Bronchial epithelial cell (primary cell): Measurements from ENCODE around the gene COA5. TPM values are rescaled to one million over a fixed set of nuclear protein-coding genes. Genes with fewer than 3 reads are reported as not detected.
A peak's percentile ranks its signal among the peaks of the same experiment; 100 is the strongest.

Source experiments
- DNase-seq: peaks from one replicate; pipeline ENCODE4 v3.0.0-alpha.2; 2010; ENCODE audit warnings: low read depth
- FAIRE-seq: peaks from 2 replicates; lab custom pipeline; 2011; peaks lifted over from hg19 to GRCh38; lab: Jason Lieb, UNC
- H3K27me3 ChIP-seq: 2 replicates; pipeline ENCODE4 v1.5.1; 2011; ENCODE audit warnings: low read length; ENCODE audit not compliant: control insufficient read depth, insufficient read depth
- H3K36me3 ChIP-seq: 2 replicates; pipeline ENCODE4 v1.5.1; 2011; ENCODE audit warnings: low read length; ENCODE audit not compliant: control insufficient read depth, insufficient read depth
- H3K4me3 ChIP-seq: 2 replicates; pipeline ENCODE4 v1.5.1; 2011; ENCODE audit warnings: mild to moderate bottlenecking, low read depth, low read length, control low read depth
- total RNA-seq: library from RNA; depleted of rRNA; stranded (reverse); fragments of >200 nt; gene quantifications from 2 replicates; pipeline ENCODE4 v1.2.1, GENCODE V29; 2014
- TF ChIP-seq, protein P1 (sequence below): IDR thresholded peaks from 2 replicates; pipeline ENCODE4 v1.5.1; 2011; ENCODE audit warnings: mild to moderate bottlenecking, moderate library complexity, low read length, control low read depth, inconsistent platforms; ENCODE audit not compliant: insufficient read depth, severe bottlenecking

Gene COA5
- total RNA-seq = 12.9 and 27.0 TPM in 2 replicates

DNA sequence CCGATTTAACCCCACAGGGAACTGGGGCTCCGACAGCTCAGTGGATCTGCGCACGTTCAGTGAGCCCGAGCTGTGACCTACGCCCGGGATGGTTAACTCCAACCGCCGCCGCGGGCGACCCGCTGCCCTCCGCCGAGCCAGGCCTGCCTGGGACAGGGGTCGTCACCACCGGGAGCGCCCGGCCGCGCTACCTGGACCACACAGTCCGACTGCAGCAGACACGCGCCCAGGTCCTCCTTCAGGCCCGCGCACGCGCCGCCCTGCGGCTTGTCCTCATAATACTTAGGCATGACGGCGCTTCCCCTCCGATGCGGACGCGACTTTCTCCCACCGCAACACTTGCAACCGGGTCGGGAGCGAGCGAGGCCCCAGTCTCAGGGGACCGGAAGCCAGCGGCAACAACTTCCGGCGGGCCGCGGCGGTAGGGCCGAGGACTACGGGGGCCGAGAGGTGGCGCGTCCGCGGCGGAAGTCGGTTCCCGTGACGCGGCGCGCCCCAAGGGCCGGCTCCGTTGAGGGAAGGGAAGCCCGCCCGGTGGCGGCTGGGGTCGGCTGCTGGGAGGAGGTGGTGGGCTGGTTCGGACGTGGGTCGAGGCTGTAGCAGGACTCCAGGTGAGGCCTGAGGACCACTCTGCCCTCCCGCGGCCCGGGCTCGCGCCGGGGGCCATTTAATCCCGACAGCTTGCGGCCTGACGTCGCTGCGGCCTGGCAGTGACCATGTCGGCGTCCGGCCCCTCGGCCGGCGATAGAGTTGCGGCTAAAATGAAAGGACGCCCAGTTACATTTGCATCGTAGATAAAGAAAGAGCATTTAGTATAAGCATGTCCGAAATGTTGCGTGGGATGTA, at the start of gene COA5, which contains the start of gene UNC50:
COA5 (minus strand) TSS at position 397 of the 846 bp plus-strand sequence; CDS start at position 290, 107 bp downstream.
UNC50 (plus strand) TSS at position 474 of the 846 bp plus-strand sequence. CDS start 1,171 bp downstream, outside the sequence.
- Histone ChIP-seq H3K4me3 (peak within 1 kb of the TSS; percentile 68), H3K27me3 (no peaks in the 10 kb centered on the region), H3K36me3 (peaks cover 13% of the 10 kb centered on the region)
- peak; percentile 68 for DNase-seq
- FAIRE-seq = no peak
- TF ChIP-seq, protein P1, sequence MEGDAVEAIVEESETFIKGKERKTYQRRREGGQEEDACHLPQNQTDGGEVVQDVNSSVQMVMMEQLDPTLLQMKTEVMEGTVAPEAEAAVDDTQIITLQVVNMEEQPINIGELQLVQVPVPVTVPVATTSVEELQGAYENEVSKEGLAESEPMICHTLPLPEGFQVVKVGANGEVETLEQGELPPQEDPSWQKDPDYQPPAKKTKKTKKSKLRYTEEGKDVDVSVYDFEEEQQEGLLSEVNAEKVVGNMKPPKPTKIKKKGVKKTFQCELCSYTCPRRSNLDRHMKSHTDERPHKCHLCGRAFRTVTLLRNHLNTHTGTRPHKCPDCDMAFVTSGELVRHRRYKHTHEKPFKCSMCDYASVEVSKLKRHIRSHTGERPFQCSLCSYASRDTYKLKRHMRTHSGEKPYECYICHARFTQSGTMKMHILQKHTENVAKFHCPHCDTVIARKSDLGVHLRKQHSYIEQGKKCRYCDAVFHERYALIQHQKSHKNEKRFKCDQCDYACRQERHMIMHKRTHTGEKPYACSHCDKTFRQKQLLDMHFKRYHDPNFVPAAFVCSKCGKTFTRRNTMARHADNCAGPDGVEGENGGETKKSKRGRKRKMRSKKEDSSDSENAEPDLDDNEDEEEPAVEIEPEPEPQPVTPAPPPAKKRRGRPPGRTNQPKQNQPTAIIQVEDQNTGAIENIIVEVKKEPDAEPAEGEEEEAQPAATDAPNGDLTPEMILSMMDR = peak; percentile 0

GRCh38 chr2:98656800-98657199, 48.5 kb upstream of the COA5 start:
- TF ChIP-seq, protein P1 = no peak
- FAIRE-seq = no peak
- H3K27me3 ChIP-seq = no peaks in the 10 kb centered on the region
- no peak overlapping the region for H3K4me3 ChIP-seq
- no peaks in the 10 kb centered on the region for H3K36me3 ChIP-seq
- no peak for DNase-seq

DNA sequence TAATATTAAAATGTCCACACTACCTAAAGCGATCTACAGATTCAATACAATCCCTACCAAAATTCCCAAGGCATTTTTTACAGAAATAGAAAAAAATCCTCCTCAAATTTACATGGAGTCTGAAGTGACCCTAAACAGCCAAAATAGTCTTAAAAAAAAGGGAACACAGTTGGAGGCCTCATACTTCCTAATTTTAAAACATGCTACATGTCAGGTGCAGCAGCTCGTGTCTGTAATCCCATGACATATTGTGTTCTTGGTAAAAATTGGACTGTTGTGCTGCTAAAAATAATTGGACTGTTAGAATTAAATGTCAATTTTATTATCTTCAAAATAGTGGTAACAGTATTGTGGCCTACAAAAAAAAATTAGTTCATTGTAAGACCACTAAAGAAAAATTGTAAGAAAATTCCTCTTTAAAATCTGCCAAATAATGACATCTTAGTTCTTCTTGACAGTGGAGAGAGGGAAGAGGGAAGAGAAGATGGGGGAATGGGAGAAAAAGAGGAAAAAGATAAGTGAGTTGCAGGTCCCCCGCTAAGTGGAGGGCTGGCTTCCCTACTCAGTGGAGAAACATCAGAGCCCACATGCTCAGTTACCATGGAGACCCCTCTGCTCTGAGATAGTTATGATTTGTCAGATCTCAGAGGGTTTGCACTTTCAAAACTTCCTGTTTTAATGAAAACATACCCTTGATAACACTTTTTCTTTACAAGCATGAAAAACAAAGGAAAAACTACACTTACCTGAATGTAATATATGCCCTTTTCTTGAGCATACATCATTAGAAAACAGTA, 46.6 kb upstream of the COA5 start:
- FAIRE-seq = no peak
- DNase-seq = no peak

GRCh38 chr2:98650998-98651397, 42.7 kb upstream of the COA5 start:
- no peak overlapping the region for H3K4me3 ChIP-seq
- no peak for DNase-seq
- H3K36me3 ChIP-seq = no peaks in the 10 kb centered on the region
- no peak for FAIRE-seq
- no peaks in the 10 kb centered on the region for H3K27me3 ChIP-seq
- TF ChIP-seq, protein P1 = no peak

More for the DNA sequence above, 46.6 kb upstream of the COA5 start:
- no peaks in the 10 kb centered on the region for H3K36me3 ChIP-seq
- no peaks in the 10 kb centered on the region for H3K27me3 ChIP-seq
- TF ChIP-seq, protein P1 = no peak
- H3K4me3 ChIP-seq = no peak overlapping the region

DNA sequence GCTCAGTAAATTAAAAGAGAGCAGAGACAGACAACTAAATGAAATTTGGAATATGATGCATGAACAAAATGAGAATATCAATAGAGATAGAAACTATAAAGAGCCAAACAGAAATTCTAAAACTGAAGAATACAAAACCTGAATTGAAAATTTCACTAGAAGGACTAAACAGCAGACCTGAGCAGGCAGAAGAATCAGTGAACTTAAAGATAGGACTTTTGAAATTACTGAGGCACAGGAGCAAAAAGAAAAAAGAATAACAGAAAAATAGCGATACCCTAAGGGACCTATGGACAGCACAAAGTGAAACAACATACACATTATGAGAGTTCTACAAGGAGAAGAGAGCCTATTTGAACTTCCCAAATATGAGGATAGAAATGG, 41.7 kb upstream of the COA5 start:
- Histone ChIP-seq H3K36me3 (no peaks in the 10 kb centered on the region), H3K27me3 (no peaks in the 10 kb centered on the region), H3K4me3 (no peak overlapping the region)
- TF ChIP-seq, protein P1 = no peak
- no peak for DNase-seq
- no peak for FAIRE-seq
